ENCODE results near the gene CKAP4.

- TF ChIP-seq CTCF (IDR thresholded peaks at IDR 0.05) (no peak), EZH2 (IDR thresholded peaks at IDR 0.05; ENCODE audit: borderline replicate concordance, insufficient read depth, low read depth, low read length, poor library complexity, severe bottlenecking) (no peak)
Measured at GRCh38 chr12:106251631-106252455, 4.0 kb upstream of the CKAP4 start.

Measured in B cell (primary cell).